NCI-H1092 (cell line): ENCODE data around the gene EIF1AD.
"Not testable (repeated sequence)": the region's sequence is repeated elsewhere in the genome, so short reads cannot be mapped to it uniquely, and the experiment has no call there.

Experiments
- DNase-seq: peaks from one replicate; lab custom pipeline; 2025; lab: John Stamatoyannopoulos, UW

The EIF1AD gene

DNA sequence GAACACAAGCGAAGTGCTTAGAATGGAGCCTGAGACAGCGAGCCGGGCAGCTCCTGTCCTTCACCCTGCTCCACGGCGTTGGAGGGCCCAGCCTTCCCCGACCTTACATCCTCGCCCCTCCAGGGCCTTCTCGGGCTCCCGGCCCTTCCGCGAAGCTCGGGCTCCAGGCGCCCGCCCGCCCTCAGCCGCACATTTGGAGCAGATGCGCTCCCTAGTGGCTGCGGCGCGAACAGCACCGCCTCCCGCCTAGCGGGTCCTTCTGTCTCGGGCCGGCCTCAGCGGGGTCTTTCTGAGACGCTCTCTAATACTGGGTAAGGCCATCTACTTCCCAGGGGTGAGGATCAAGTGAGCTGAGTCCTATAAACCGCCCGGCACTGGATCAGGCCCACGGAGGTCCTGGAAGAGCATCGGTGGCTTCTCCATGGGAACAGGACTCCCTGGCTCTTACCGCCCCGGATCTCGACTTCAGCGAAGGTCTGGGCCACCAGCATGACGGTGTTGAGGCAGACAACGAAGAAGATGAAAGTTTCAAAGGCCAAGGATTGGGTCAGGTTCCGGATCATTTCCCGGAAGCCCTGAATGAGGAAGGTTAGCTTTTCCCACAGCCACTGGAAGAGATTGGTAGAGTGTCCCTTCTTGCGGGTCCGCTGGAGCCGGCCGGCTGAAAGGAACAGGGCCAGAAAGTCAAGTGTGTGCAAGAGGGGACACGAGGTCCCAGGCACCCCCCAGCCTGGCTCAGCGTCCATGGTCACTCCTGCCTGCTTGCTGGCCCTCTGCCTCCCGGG lies 20.6 kb upstream of the EIF1AD start:
- DNase-seq, result peak; percentile 64

DNA sequence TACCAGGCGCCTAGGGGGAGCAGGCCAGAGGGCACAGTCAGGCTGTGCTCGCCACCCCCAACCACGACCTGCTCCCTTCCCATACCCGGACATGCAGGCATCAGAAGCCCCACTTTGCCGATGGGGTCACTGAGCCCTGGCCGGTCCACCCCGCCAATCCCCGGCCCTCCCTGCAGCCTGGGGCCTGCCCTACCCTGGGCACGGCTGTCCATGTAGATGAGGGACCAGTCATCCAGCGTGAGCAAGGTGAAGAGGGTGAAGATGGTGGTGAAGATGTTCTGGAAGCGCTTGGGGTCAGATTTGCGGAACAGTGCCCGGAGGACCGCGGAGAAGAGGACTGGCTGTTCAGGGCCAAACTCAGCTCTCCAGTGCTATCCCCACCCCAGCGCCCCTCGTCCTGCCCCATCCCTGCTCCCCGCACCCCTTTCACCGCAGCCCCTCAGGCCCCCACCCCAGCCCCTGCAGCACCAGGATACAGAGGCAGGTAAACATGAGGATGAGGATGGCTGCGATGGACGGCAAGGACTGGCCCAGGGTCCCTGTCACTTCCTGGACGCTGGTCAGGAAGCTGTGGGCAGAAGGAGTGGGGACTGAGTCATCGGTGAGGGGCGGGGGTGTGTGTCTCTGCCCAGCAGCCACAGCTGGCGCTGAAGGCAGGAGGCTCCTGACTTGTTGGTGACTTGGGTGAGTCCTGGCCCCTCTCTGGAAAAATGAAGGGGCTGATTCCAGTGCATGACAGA lies 18.8 kb upstream of the EIF1AD start:
- no peak for DNase-seq

DNA sequence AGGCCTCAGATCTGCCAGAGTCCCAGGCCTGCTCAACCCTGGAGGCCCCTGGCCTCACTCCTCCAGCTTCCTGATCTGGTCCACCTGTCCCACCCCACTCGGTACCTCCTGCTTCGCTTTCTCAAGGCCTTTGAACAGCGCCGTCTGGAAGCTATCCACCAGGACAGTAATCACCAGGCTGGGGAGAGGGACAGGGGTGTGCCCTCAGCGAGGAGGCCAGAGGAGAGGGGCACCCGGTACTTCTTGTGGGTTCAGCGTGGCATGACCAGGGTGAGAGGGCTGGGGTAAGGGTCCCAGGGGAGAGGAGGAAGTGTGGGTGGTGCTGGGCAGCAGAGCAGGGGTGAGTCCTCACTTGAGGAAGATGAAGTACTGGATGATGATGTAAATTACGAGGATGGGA lies 18.3 kb upstream of the EIF1AD start:
- DNase-seq, result no peak

DNA sequence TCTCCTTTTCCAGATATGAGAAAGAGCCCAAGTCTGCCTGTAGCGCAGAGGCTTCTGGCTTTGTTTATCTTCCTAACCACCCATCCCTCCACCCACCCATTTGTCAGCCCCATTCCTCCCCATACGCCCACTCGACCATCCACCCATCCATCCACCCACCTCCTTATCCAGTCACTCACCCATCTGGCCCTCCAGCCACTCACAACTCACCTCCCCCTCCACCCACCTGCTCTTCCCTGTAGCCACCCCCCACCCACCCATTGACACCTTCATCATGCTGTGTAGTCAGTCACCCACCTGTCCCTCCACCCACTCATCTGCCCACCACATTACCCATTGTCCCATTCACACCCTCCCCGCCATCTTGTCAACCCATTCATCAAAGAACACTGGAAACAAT lies 15.4 kb upstream of the EIF1AD start:
- DNase-seq, result no peak

DNA sequence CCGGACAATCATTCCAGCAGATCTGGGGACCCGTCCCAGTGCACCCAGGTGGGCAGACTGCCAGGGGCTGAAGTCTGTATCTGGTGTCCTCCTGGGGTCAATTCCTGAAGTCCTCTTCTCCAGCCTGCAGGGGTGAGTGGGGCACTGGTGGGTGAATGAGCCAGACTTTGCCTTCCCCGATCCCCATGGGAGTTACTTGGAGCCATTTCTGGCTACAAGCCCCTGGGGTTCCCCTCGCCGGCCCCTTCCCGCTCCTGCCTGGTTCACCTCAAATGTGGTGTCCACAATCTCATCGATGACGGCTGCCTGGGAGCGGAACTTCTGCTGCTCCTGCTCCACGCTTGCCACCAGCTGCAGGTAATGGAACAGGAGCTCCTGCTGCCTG lies 14.8 kb upstream of the EIF1AD start:
- no peak for DNase-seq

DNA sequence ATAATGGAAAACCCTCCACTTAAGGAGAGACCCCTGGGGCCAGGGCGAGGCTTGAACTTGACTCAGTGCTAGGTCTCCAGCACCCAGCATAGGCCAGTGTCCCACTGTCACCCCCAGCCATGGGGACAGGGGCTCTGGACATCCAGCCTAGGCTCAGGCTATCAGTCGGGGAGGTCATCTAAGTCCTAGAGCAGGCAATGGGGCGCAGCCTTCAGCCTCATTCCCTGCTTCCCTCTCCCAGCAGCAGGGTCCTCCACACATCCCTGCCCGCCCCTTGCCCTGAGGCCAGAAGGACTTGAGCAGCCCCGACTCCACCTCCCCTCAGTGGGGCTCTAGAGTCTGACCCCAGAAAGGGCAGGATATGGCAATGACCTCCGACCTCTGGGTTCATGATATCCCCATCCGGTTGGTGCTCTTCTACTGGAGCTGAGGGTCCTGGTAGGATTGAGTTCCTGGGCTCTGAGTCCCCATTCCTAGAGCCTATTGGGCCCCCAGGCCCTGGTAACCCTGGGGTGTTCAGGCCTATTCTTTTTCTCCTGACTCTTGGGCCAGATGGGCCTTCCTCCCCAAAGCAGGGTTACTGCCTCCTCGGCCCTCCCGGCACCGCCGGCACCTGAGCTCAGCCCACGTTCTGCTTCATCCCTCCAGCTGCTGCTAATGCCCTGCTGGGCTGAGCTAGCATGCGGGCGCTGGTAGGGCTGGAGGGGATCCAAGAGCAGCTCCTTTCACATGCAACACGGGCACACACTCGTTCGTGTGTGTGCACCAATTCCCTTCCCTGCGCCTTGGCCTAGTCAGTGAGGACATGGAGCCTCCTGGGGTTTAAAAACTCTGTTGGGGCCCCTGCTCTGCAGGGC lies 14.2 kb upstream of the EIF1AD start:
- DNase-seq, result no peak

DNA sequence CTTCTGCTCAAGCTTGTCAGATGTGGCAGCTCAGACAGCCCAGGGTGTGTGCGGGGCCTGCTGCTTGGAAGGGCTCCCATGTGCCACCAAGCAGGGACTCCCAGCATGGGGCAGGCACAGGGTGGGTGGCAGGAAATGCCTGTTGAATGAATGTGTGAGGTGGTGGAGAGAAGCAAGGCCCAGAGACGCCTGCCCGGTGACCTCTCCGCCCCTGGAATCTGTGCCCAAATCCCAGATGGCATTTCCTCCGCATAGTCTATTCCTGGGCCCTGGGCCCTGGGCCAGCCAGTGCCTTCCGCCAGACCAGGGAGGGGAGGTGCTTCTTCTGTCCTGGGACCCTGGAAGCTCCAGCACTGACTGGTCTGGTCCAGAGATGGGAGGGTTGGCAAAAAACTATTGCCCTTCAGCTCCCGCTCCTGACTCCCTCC lies 13.5 kb upstream of the EIF1AD start:
- DNase-seq, result no peak

DNA sequence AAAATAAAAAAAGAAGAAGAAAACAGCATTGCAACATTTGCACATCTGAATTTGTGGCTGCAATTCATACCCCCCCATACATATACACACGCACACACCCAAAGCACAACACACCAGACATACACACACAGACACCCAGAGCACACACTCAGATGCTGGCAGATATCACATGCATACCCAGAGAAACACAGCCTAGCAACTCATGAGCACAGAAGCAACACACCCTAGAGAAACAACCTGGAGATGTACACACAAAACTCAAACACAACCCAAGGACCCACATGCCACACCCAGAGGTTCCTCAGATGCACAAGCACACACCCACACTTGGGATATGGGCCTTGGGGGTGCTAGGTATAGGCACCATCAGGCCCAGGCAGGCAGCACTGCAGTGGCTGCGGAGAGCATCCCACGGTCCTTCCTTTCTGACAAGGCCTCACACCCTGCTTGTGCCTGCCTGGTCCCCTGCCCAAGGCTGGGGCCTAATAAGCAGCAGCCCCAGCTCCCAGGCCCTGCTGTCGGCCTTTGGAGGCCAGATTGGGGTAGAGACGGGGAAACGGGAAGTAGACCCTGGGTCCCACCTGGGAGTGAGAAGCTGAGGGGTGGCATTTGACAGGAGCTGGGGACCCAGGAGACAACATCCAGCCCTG lies 13.0 kb upstream of the EIF1AD start:
- no peak for DNase-seq

DNA sequence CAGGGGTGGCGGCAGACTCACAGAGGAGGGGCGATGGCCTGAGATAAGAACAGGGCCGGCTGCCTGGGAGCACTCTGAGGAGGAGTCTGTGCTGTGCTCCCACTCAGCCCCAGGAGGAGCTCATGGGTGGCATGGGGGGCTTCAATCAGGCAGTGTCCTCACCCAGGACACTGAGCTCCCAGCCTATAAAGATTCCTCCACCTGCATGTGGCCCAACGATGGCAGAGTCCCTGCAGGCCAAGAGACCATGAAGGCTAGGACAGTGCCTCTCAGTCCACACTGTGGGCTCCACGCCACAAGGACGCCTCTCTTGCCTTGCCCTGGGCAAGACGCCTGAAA lies 11.8 kb upstream of the EIF1AD start:
- no peak for DNase-seq

DNA sequence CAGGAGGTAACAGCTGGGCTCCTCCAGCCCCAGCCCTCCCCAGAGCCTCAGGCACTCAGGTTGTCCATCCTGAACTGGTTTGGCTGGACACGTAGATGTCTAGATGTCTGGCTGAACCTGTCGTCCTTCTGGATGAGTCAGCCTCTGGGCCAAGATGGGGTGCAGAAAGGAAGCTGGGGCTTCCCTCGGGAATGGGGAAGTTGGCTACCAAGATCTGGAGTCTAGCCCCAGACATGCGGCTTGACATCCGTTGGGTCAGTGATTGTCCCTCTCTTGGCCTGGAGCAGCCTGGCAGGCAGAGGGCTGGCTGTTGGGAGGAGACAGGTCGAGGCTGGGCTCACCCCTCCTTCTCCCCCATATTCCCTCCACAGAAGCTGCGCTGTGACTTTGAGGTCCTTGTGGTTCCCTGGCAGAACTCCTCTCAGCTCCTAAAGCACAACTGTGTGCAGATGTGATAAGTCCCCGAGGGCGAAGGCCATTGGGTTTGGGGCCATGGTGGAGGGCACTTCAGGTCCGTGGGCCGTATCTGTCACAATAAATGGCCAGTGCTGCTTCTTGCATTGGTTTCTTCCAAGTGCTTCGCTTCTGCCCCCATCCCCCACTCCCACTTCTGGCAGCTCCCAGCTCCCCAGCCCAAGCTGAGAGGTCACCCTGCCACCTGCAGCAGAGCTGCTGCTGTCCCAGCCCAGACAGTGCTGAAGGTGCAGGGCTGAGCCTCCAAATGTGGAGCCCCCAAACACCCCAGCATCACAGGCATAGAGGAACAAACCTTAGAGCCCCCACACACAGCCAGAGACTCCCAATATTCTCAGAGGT lies 11.2 kb upstream of the EIF1AD start:
- DNase-seq, result no peak

DNA sequence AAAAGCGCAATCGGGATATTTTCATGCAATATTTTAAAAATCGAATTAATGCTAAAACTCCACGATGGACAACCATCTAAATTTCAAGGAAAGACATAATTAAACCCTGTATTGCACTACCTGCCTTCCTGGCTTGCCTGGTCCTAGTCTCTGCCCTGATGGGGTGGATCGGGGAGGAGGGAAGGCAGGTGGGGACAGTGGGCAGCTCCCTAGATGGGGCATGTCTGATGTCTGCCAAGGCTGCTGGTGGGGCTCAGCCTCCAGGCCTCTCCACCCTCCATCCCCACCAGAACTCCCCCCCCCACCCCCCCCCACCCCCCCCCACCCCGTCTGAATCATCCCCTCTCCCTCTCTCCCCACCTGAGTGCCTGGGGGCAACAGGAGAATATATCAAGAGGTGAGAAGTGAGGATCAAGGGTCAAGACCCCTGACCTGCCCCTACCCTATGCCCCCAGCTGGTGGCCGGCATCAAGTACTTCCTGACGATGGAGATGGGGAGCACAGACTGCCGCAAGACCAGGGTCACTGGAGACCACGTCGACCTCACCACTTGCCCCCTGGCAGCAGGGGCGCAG lies 10.5 kb upstream of the EIF1AD start:
- no peak for DNase-seq

DNA sequence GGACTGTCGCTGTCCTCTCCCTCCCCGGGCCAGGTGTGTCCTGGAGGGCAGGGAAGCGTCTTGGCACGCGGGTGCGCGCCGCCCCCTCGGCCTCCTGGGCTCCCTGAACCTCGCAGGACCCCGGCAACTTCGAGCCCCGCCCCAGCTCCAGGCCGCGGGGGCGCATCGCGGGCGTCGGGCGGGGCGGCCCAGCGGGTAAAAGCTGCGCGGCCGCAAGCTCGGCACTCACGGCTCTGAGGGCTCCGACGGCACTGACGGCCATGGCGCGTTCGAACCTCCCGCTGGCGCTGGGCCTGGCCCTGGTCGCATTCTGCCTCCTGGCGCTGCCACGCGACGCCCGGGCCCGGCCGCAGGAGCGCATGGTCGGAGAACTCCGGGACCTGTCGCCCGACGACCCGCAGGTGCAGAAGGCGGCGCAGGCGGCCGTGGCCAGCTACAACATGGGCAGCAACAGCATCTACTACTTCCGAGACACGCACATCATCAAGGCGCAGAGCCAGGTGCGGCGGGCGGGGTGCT lies 9.9 kb upstream of the EIF1AD start, which contains the start of gene CST6:
Gene CST6, plus strand, starts transcription at position 224 of the 519 bp plus-strand sequence. Its CDS starts 37 bp downstream, at position 261.
- no peak for DNase-seq

DNA sequence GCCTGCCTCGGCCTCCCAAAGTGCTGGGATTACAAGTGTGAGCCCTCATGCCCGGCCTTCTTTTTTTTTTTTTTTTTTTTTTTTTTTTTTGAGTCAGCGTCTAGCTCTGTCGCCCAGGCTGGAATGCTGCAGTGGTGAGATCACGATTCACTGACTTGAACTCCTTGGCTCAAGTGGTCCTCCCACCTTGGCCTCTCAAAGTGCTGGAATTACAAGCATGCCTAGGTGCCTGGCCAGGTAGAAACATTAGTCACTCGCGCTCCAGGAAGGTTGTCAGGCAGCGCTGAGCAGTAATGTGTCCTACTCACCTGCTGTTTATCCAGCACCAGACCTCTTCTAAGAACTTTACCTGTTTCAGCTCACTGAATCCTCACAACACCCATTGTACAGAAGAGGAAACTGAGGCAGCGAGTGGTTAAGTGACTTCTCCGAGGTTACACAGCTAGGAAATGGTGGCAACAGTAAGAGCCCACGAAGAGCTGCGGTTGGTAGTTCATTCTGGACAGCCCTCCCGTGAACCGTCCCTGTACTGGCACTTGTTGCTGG lies 9.4 kb upstream of the EIF1AD start:
- no peak for DNase-seq

DNA sequence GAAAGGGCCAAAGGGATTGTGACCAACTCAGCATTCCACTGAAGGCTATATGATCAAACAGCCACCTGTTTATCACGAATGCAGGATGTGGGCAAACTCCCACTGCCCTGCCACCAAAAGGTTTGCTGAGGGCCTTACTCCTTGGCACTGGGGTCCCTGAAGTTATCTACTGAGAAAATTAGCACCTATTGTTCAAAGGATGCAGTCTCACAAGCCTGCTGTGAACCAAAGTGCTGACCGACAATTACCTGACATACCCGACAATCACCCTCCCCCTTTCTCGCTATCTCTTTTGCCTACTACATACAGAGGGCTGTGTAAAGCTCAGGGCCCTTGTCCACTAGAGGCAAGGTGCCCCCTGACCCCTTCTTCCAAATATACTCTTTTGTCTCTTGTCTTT lies 8.1 kb upstream of the EIF1AD start:
- DNase-seq, result not testable (repeated sequence)

DNA sequence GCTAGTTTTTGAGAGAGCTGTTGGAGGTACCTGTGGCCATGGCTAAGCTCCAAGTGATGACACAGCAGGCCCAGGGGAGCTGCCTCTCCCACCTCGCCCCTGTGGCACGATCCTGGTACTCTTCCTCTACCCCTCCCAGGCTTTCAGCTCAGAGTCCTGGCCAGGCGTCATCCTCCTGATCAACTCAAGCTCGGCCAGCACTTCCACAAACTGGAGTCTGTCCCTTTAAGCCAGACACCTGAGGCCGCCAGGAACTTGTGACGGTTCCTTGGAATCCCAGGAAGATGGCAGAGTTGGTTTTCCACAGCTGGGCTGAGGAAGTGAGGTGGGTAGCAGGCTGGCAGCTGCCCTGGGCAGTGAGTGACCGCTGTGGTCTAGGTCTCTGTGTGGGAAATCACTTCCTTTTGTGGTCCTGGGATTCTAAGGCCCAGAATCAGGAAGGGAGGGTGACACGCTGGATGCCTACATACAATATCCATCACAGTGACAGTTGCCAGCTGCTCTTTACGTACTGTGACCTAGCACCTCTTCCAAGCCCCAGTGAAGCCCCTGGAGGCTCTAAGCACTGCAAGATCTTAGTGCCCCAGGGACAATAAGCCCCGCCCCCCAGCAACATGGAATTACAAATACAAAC lies 6.6 kb upstream of the EIF1AD start:
- no peak for DNase-seq

DNA sequence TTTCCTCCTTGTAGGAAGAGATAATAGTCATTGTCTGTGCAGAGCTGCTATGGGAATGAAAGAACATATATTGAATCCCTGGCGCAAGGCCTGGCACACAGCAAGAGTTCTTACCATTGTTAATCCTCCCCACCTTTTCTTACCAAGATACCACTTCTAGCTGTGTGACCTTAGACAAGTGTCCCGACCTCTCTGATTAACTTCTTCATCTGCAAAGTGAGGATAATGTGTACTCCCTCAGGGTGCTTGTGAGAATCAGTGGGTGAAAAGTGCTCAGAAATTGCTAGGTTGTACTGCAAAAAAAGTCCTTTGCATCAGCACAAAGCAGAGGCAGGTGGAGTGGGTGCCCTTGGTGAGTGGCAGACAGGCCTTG lies 6.1 kb upstream of the EIF1AD start:
- DNase-seq, result no peak

DNA sequence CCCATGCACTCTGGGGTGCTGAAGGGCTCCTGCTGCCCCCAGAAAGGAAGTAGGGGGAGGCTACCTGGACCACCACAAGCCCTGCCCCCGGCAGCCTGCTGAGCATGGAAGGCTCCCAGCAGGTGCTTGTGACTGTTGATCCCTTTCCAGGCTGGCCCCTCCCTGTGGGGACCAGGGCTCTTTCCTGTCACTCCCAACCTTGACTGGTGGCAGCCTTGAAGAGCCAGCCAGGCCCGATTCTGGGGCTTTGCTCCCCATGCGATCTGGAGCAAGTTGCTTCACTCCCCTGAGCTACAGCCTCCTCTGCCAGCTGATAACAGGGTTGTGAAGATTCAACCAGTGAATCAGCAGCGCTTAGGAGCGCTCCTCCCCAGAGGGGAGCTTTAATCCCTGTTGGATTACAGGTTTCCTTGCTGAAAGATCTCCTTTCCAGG lies 5.3 kb upstream of the EIF1AD start:
- no peak for DNase-seq

DNA sequence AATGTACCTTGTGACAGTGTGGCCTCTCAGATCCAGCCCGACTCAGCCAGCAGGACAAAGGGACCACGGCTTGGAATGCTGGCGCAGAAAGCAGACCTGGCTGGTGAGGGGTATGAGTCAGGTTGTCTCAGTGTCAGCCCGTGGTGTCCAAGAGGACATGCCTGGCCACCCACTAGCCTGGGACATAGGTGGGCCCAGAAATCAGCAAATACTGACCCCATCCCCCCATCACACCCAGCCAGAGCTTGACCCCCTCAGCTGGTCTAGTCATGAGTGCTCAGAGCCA lies 4.9 kb upstream of the EIF1AD start:
- DNase-seq, result no peak

DNA sequence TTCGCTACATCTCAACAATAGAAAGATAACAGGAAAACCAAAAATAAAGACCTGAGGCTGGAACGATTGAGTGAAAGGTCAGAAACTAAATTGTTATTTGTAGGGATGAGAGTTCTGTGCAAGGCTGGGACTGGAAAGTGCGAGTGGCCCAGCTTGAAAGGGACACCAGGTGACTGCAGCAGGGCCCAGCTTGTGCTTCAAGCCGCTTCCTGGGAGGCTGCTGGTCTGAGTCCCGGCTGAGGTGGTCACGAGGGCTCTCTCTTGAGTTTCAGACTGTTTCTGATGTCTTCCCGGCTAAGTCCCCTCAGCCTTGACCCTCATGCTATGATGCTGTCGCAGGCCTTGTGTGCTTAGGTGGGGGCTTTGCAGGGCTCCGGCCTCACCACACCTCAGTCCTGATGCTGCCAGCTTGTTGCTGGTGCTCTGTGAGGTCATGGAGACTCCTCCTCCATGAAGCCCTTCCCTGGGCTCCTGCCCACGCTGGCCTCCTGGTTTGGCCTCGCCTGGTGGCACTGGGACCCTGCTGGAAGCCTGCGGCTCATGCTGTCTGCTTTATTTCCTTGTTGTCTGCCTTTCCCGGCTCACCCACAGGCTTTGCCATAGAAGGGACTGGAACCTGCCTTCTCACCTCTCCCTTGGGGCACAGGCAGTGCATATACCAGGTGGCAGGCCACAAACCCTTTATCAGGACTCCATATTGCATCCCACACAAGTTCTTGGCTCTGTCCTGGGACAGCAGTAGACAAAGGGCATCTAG lies 4.4 kb upstream of the EIF1AD start:
- no peak for DNase-seq
